Superior temporal gyrus (tissue), 1 donor: Measurements from ENCODE around the gene COPG1.
"Not testable (repeated sequence)": the region's sequence is repeated elsewhere in the genome, so short reads cannot be mapped to it uniquely, and the experiment has no call there.

Experiments
- DNase-seq: peaks from one replicate; pipeline ENCODE4 v3.0.0-alpha.2; 2016; ENCODE audit errors: extremely low spot score

The COPG1 gene

GRCh38 chr3:129245141-129245540 is 4.3 kb upstream of the COPG1 start:
- peak; percentile 10 for DNase-seq

- DNase-seq = peak; percentile 92
Measured at GRCh38 chr3:129245641-129246306, 3.6 kb upstream of the COPG1 start.

DNA sequence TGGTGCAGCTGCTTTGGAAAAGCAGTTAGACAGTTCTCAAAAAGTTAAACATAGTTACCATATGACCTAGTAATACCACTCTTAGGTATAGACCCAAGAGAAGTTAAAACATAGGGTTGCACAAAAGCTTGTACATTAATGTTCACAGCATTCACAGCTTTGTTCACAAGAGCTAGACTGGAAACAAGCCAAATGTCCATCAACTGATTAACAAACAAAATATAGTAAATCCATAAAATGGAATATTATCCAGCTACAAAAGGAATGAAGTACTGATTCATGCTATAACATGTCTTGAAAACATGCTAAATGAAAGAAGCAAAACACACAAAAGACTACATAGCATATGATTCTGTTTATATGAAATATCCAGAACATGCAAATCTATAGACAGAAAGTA is 2.8 kb upstream of the COPG1 start:
- no peak for DNase-seq

DNA sequence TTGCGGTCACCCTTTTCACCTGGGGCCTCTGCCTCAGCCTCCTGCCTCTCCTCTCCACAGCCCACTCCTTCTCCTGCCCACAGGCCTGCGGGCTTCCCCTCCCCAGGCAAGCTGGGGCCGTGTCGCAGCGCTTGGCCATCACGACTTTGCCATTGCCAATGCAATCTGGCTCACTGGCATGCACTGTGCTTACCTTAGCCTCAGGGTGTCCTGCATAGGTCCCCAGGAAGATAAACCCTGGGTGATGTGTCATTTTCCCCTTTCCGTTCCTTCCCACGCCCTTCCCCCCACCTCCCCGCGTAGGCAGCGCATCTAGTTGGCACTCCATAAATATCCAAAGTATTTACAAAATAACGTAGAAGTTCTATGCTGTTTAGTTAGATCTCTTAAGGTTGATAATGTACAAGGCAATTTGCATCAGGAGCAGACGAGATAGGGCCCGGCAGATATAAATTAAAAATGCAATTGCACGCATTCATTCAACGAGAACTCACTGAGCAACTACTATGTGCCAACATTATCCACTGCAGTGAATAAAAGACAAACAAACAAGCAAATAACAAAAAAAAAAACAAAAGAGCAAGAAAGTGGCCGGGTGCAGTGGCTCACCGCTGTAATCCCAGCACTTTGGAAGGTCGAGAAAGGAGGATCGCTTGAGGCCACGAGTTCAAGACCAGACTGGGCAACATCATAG is 973 bp upstream of the COPG1 start:
- no peak for DNase-seq

- no peak for DNase-seq
Measured at GRCh38 chr3:129252748-129253147, 3.3 kb downstream of the COPG1 start.

DNA sequence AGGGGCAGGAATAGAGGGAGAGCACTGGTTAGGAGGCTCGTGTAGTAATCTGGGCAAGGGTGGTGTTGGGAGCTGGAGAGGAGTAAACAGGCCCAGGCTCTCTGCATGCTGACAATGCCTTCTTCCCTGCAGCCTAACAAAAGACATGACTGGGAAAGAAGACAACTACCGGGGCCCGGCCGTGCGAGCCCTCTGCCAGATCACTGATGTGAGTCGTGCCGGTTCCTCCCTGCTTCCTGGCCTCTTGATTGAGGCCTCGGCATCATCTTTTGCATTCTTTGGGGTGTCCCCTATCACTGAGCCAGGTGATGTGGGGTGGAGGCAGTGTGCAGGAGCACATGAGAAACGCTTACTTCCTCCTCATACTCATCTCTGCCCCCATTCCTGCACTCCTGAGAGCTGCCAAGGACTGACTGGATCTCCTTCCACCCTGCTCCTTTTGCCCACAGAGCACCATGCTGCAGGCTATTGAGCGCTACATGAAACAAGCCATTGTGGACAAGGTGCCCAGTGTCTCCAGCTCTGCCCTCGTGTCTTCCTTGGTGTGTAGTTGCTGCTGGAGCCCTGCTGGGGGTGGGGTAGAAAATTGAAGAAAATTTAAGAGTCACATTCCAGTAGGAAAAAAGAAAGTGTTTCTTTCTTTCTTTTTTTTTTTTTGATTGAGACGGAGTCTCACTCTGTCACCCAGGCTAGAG is 5.3 kb downstream of the COPG1 start:
- no peak for DNase-seq

DNA sequence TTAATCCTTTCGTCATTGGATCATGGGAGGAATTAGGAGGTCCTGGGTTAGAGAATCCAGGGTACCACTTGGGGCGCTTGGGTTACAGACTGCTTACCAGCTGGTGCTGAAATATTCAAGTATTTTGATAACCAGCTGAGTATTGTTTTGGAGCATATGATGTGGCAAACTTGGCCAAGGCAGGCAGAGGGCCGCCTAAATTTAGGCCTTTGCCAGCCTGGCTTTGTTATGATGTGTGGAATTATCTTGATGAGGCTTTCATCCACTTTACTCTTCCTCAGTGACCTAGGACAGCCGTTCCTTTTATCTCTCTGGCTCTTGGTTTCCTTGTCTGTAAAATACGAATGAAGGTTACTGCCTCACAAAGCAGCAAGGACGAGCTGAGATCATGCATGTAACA is 6.9 kb downstream of the COPG1 start:
- DNase-seq = no peak

- no peak for DNase-seq
Measured at GRCh38 chr3:129257609-129258008, 8.2 kb downstream of the COPG1 start.

DNA sequence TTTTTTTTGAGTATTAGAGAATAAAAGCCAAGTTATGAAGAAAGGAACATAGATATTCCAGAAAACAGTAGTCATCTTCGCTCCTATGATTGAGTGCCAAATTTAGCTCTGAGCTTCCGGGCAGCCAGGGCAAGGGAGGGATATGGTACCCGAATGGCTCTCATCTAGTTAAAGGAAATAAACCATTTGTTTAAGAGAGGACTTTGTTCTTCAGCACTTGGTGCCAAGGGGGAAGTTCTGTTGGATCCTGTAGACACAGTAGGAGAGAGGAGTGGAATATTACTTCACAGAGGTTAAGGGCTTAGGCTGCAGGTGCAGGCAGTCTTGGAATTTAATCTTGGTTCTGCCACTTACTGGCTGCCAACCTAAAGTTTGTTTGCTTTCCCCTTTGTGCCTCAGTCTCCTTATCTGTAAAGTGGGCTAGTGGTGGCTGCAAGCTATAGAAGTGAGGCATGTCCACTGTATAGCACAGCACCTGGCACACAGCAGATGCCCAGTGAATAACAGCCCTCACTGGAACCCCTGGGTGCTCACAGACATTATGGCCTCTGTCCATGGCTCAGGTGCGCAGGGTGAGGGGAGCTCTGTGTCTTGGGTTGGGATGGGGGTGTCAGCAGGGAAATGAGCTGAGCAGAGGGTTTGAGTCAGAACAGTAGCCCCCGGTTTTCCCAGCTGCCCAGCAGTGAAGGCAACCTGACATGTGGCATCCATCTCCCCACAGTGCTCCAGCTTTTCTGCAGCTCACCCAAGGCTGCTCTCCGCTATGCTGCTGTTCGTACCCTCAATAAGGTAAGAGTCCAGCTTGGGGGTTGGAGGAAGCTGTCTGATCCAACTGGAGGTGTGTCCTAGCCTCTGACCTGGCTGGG is 10.4 kb downstream of the COPG1 start:
- no peak for DNase-seq

DNA sequence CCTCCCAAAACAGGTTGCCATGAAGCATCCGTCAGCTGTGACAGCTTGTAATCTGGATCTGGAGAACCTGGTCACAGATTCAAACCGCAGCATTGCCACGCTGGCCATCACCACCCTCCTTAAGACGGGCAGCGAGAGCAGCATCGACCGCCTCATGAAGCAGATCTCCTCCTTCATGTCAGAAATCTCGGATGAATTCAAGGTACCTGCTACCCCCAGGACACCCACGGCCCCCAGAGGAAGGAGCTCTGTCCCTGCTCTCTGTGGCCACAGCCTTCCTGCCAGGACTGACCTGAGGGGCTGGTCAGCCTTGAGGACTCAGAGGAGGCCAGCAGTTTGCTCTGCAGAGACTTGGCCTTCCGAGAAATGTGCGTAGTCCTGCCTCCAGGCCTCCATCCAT is 11.2 kb downstream of the COPG1 start:
- no peak for DNase-seq

- no peak for DNase-seq
Measured at GRCh38 chr3:129261894-129262293, 12.5 kb downstream of the COPG1 start.

DNA sequence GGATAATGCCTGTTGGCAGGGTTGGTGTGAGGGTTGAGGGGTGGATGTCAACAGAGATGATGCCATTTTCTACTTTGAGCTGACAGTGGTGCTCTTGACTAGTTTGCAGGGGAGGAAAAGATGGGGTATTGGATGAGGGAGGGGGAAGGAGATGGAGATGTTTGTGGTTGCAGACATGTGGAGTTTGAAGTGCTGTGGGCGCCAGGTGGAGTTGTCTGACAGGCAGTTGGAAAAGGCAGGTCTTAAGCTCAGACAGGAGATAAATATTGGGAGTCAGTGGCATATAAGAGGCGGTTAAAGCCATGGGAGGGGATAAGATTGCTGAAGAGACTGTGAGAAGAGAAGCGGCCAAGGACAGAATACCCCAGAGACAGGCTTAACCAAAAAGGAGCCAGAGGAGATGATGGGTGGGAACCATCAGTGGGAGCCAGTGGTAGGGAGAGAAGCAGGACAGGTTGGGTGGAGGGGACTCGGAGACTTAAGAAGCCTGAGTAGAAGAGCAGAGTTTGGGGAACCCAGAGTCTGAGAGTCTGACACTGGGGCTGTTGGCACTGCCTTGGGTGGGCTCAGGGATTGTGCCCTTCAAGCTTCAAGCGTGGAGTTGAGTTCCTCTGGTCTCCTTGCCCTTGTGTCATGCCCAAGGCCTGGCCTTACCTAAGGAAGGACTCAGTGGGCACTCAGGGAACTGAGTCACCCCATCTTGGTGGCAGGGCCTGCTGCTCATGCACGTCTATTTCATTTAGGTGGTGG is 13.9 kb downstream of the COPG1 start:
- no peak for DNase-seq

DNA sequence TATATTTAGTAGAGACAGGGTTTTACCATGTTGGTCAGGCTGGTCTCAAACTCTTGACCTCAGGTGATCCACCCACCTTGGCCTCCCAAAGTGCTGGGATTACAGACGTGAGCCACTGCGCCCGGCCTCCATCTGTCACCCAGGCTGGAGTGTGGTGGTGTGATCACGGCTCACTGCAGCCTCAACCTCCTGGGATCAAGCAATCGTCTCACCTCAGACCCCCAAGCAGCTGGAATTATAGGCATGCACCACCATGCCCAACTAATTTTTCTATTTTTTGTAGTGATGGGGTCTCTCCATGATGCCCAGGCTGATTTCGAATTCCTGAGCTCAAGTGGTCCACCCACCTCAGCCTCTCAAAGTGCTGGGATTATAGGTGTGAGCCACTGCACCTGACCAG is 15.6 kb downstream of the COPG1 start:
- not testable (repeated sequence) for DNase-seq

GRCh38 chr3:129266651-129267050 is 17.2 kb downstream of the COPG1 start:
- DNase-seq = no peak

GRCh38 chr3:129268396-129268795 is 19.0 kb downstream of the COPG1 start:
- DNase-seq = no peak

DNA sequence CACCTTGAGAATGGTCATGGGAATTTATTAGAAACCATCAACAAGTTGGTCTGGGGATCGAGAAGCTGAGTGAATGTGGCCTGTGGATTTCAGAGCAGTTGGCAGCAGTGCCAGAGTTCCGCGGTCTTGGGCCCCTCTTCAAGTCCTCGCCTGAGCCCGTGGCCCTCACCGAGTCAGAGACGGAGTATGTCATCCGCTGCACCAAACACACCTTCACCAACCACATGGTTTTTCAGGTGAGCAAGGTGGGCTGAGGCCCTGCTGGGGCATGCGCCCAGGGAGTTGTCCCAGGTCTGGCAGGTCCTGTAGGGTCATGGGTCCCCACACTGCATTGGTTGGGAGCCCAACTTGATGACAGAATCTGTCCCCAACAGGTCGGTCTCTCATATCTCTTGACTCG is 22.3 kb downstream of the COPG1 start:
- no peak for DNase-seq

GRCh38 chr3:129276385-129276784 is 27.0 kb downstream of the COPG1 start:
- DNase-seq = no peak

- peak; percentile 17 for DNase-seq
Measured at GRCh38 chr3:129277829-129278271, 28.4 kb downstream of the COPG1 start.

DNA sequence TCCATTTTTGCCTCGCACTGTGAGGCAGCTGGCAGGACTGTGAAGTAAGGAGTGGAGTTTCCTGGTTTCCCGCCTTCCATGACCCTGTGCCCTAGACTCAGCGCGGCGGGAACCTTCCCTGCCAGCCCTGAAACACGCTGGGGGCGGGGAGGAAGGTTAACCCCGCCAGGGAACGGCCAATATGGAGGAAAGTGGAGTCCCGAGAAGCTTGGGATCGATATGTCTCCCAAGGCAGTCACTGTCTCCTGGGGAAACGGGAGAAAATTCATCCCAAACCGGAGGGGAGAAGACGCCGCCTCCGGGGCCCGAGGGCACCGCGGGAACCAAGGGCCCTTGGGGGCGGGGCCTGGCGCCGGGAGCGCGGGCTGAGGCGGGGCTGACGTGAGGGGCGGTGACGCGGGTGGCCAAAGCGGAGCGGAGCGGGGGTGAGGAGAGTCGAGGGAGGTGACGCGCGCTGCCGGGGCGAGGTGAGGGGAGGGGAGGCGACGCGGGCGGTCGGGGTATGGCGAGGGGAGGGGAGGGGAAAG is 29.1 kb downstream of the COPG1 start, which contains the start of gene HMCES:
TSS of gene HMCES (plus strand) at position 432 of the 527 bp plus-strand sequence. CDS start 863 bp downstream, outside the sequence.
- DNase-seq = peak; percentile 90

DNA sequence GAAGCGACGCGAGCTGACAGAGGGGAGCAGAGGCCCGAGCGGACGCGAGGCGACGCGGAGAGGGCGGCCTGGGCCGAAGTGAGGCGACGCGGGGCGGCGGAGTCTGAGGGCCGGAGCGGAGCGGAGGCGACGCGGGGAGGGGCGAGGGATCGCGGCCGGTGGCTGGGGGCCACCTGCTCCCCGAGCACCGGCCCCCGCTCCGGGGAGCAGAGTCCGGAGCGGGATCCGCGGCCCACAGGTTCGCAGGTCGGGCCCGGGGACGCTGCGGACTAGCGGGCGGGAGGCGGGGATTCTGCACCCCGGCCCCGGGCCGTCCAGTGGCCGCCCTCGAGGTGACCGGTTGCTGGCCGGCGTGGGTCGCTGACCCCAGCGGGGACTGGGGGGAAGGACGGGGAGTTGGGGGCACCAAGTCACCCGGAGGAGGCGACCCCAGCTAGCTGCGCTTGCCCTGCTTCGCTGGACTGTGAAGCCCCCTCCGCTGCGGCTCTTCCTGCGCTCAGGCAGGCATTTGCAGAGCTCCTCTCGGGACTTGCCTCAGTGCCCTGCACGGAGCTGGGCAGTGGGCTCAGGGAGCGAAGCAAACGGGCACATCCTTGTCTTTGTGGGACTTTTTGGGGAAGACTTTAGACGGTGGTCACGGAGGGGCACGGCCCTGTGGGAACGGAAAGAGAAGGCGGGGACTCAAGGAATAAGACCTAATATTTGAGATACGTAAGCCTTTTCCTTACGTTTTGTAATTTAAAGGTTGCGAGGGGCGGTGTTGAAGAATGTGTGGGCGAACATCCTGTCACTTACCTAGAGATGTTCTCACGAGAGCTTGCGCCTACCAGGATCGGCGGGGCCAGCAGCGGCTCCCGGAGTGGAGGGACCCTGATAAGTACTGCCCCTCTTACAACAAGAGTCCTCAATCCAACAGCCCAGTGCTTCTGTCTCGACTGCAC is 29.8 kb downstream of the COPG1 start:
- DNase-seq = peak; percentile 20
